MM.1S (cell line): ENCODE measurements around the gene SLC3A2.

Experiments used
- DNase-seq: peaks from one replicate; pipeline ENCODE4 v3.0.0-alpha.2; 2015
- H2AFZ ChIP-seq: fragments of 300-600 bp; sonication (generic); 2 replicates; pipeline ENCODE4 v1.6.0; 2016; ENCODE audit warnings: antibody characterized with exemption, low read length
- H3F3A ChIP-seq: fragments of 300-600 bp; sonication (generic); 2 replicates; pipeline ENCODE4 v1.6.1; 2016; ENCODE audit warnings: mild to moderate bottlenecking, antibody characterized with exemption, low read length, moderate library complexity, mixed read lengths; ENCODE audit not compliant: insufficient read depth
- H3K27ac ChIP-seq: fragments of 300-600 bp; sonication (generic); 2 replicates; pipeline ENCODE4 v1.5.1; 2016; ENCODE audit warnings: mild to moderate bottlenecking, low read length
- H3K27me3 ChIP-seq: fragments of 300-600 bp; sonication (generic); replicated peaks from 2 replicates; pipeline ENCODE4 v1.6.0; 2016; ENCODE audit warnings: low read length; ENCODE audit not compliant: insufficient read depth
- H3K36me3 ChIP-seq: fragments of 300-600 bp; sonication (generic); replicated peaks from 2 replicates; pipeline ENCODE4 v1.6.1; 2016; ENCODE audit warnings: mild to moderate bottlenecking, low read length, mixed read lengths; ENCODE audit not compliant: insufficient read depth
- H3K4me1 ChIP-seq: fragments of 300-600 bp; sonication (generic); 2 replicates; pipeline ENCODE4 v1.6.1; 2016; ENCODE audit warnings: low read length, mixed read lengths
- H3K4me2 ChIP-seq: fragments of 300-600 bp; sonication (generic); 2 replicates; pipeline ENCODE4 v1.6.0; 2016; ENCODE audit warnings: low read depth, low read length
- H3K4me3 ChIP-seq: fragments of 300-600 bp; sonication (generic); 2 replicates; pipeline ENCODE4 v1.5.1; 2016; ENCODE audit warnings: low read length, mixed read lengths
- H3K79me2 ChIP-seq: fragments of 300-600 bp; sonication (generic); 2 replicates; pipeline ENCODE4 v1.6.1; 2016; ENCODE audit warnings: mixed run types, low read length, mixed read lengths
- H3K9ac ChIP-seq: fragments of 300-600 bp; sonication (generic); 2 replicates; pipeline ENCODE4 v1.6.1; 2016; ENCODE audit warnings: low read length, mixed read lengths
- H3K9me2 ChIP-seq: fragments of 300-600 bp; sonication (generic); replicated peaks from 2 replicates; pipeline ENCODE4 v1.6.1; 2016; ENCODE audit warnings: mild to moderate bottlenecking, low read length, mixed read lengths; ENCODE audit not compliant: insufficient read depth
- H3K9me3 ChIP-seq: fragments of 300-600 bp; sonication (generic); replicated peaks from 2 replicates; pipeline ENCODE4 v1.6.1; 2016; ENCODE audit warnings: mild to moderate bottlenecking, low read length, mixed read lengths; ENCODE audit not compliant: insufficient read depth
- H4K20me1 ChIP-seq: fragments of 300-600 bp; sonication (generic); 2 replicates; pipeline ENCODE4 v1.6.1; 2016; ENCODE audit warnings: mild to moderate bottlenecking, low read length, moderate library complexity, mixed read lengths; ENCODE audit not compliant: insufficient read depth
- EZH2 ChIP-seq: fragments of 300-600 bp; sonication (generic); optimal IDR thresholded peaks from 2 replicates; pipeline ENCODE3; 2017; ENCODE audit warnings: low read depth, mild to moderate bottlenecking, antibody characterized with exemption, low read length, mixed read lengths
- EZH2phosphoT487 ChIP-seq: fragments of 300-600 bp; sonication (generic); IDR thresholded peaks from 2 replicates; pipeline ENCODE4 v1.6.1; 2018; ENCODE audit warnings: antibody characterized with exemption, low read length
- TF ChIP-seq, protein P1 (sequence below): fragments of 300-600 bp; sonication (generic); IDR thresholded peaks from 2 replicates; pipeline ENCODE4 v1.5.1; 2016; ENCODE audit warnings: antibody characterized with exemption, low read length, mixed read lengths

SLC3A2 gene

DNA sequence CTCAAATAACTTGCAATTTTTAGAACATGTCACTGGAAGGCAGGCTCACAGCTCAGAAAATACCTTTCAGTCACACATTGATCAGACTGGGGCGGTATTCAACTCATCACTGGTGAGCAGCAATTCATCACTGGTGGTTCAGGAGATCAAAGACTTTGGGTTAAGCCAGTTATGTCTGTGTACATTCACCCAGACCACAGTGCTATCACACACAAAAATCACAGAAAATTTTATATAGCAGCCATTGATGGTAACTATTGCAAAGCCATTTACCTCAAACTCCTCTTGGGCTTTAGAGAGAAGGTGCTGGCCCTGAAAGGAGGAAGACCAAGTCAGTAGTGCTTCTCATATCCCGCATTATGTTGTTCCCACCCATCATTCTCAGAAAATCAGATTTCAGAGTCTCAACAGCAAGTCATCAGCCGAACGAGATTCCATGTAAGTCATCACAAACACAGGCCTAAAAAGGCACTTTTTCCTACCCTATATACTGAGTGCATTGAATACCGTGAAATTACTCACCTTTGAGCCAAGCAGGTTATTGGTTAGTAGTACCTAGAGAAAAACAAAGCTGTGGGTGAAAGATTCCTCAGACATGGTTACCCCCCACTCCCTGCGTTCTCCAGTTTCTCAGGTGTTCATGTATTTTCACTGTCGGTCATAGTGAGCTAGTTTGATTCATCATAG lies 27.3 kb upstream of the SLC3A2 start:
- Histone ChIP-seq H3K27ac (peak overlapping the region; percentile 74; the same call in 1 of the 2 replicates), H3K4me1 (peaks cover 28% of the 10 kb centered on the region), H3K79me2 (peaks cover 56% of the 10 kb centered on the region), H2AFZ (no peak overlapping the region), H3K4me3 (peak overlapping the region; percentile 100), H3K9me2 (no peaks in the 10 kb centered on the region), H3K27me3 (no peaks in the 10 kb centered on the region), H4K20me1 (peaks cover 35% of the 10 kb centered on the region), H3K4me2 (peak overlapping the region; percentile 74), H3K9ac (peak overlapping the region; percentile 99; the same call in 1 of the 2 replicates), H3F3A (peaks cover 65% of the 10 kb centered on the region), H3K9me3 (no peaks in the 10 kb centered on the region), H3K36me3 (peaks cover 28% of the 10 kb centered on the region)
- TF ChIP-seq EZH2: no peak
- TF ChIP-seq EZH2phosphoT487: no peak
- TF ChIP-seq, protein P1, sequence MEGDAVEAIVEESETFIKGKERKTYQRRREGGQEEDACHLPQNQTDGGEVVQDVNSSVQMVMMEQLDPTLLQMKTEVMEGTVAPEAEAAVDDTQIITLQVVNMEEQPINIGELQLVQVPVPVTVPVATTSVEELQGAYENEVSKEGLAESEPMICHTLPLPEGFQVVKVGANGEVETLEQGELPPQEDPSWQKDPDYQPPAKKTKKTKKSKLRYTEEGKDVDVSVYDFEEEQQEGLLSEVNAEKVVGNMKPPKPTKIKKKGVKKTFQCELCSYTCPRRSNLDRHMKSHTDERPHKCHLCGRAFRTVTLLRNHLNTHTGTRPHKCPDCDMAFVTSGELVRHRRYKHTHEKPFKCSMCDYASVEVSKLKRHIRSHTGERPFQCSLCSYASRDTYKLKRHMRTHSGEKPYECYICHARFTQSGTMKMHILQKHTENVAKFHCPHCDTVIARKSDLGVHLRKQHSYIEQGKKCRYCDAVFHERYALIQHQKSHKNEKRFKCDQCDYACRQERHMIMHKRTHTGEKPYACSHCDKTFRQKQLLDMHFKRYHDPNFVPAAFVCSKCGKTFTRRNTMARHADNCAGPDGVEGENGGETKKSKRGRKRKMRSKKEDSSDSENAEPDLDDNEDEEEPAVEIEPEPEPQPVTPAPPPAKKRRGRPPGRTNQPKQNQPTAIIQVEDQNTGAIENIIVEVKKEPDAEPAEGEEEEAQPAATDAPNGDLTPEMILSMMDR: no peak
- no peak for DNase-seq

DNA sequence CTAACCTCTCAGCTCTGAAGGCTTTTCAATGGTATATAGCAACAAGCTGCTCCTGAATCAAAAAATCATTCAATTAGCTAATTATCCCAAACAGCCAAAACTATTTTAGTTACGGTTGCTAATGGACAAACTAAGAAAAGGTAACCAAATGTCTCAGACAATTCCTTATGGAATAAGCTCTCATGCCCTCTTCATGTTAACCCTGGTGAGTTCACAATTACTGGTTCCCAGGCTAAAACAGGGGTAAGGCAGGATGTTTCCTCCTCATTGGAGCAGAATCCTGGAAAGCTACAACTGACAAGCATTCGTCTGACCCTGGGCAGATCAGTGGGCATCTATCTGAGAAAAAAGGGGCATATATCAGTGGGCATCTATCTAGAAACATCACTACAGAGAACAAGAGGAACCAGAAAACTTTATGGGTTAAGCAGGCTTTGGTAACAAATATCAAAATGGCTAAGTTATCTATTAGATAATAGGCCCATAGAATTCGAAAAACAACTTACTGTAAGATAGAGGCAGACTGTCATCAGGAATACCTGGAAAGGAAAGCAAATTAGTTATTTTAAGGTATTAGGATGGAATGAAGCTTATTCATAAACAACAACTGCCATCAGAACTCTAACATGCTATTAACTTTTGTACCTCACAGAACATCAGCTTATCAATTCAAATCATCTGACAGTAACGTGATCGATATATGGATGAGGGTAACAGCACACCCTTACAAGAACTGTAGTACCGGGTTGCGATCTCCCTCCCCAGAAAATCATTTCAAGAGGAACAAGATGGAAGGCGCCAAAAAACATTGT lies 26.5 kb upstream of the SLC3A2 start:
- Histone ChIP-seq H3K4me2 (peak overlapping the region; percentile 74), H3K36me3 (peaks cover 28% of the 10 kb centered on the region), H2AFZ (no peak overlapping the region), H3K27me3 (no peaks in the 10 kb centered on the region), H3K4me3 (peak overlapping the region; percentile 100), H3K9me2 (no peaks in the 10 kb centered on the region), H3K79me2 (peaks cover 56% of the 10 kb centered on the region), H3K4me1 (peaks cover 25% of the 10 kb centered on the region), H3F3A (peaks cover 61% of the 10 kb centered on the region), H3K27ac (peak overlapping the region; percentile 74; the same call in 1 of the 2 replicates), H3K9me3 (no peaks in the 10 kb centered on the region), H4K20me1 (peaks cover 35% of the 10 kb centered on the region), H3K9ac (peak overlapping the region; percentile 99)
- DNase-seq: no peak
- TF ChIP-seq, protein P1: no peak
- no peak for TF ChIP-seq EZH2
- TF ChIP-seq EZH2phosphoT487: no peak

DNA sequence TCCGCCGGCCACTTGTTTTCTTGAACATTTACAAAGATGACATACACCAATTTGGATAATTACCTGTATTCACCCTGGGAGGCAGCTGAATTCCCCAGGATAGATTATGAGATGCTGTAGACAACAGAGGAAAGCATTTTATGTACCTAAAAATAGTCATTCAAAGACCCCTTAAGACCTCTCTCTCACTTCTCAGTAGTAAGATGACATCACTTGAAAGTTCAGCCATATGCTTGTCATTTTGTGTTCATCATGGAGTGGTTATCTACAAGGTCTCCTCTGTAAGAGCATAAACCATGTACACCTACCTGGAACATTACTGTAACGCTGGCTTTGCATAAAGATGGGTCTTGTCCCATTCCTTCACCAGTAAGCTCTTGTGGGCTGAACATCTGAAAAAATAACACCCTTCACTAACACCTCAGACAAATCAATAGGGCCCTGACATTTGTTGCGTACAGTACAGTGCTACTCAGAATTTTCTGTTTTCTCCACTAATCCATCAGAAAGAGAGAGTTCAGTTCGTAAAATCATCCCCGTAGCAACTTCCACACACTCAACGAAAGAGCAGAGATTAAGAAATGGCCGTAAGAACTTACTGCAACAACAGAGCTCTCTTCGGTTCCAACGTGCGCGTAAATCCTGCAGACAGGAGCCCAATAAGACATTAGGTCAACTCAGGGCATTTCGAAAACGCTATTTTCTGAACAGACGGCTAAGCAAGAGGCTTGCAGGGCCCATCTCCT lies 25.7 kb upstream of the SLC3A2 start:
- H3K4me1 ChIP-seq: peaks cover 24% of the 10 kb centered on the region
- H3K27ac ChIP-seq: peak overlapping the region; percentile 74
- peaks cover 28% of the 10 kb centered on the region for H3K36me3 ChIP-seq
- peak overlapping the region; percentile 74 for H3K4me2 ChIP-seq
- H4K20me1 ChIP-seq: peaks cover 35% of the 10 kb centered on the region
- peak overlapping the region; percentile 99 for H3K9ac ChIP-seq
- H3K9me2 ChIP-seq: no peaks in the 10 kb centered on the region
- H3K4me3 ChIP-seq: peak overlapping the region; percentile 100
- H3K79me2 ChIP-seq: peaks cover 56% of the 10 kb centered on the region
- peaks cover 54% of the 10 kb centered on the region for H3F3A ChIP-seq
- TF ChIP-seq EZH2 (no peak), EZH2phosphoT487 (no peak)
- TF ChIP-seq, protein P1: no peak
- H3K9me3 ChIP-seq: no peaks in the 10 kb centered on the region
- peak; percentile 25 for DNase-seq
- no peak overlapping the region for H2AFZ ChIP-seq
- H3K27me3 ChIP-seq: no peaks in the 10 kb centered on the region
